ENCODE data around the gene CPTP.

Gene CPTP

GRCh38 chr1:1311107-1312104, 13.2 kb upstream of the CPTP start:
- no peak overlapping the region for H3K4me3 ChIP-seq (ENCODE audit: low read depth, low read length)
- DNase-seq (ENCODE audit: low read depth), result no peak
- no peak for TF ChIP-seq CTCF (conservative IDR thresholded peaks at IDR 0.05; ENCODE audit: low read depth, low read length)

GRCh38 chr1:1312450-1313314, 11.9 kb upstream of the CPTP start:
- H3K4me3 ChIP-seq (ENCODE audit: low read depth, low read length), result no peak overlapping the region

DNA sequence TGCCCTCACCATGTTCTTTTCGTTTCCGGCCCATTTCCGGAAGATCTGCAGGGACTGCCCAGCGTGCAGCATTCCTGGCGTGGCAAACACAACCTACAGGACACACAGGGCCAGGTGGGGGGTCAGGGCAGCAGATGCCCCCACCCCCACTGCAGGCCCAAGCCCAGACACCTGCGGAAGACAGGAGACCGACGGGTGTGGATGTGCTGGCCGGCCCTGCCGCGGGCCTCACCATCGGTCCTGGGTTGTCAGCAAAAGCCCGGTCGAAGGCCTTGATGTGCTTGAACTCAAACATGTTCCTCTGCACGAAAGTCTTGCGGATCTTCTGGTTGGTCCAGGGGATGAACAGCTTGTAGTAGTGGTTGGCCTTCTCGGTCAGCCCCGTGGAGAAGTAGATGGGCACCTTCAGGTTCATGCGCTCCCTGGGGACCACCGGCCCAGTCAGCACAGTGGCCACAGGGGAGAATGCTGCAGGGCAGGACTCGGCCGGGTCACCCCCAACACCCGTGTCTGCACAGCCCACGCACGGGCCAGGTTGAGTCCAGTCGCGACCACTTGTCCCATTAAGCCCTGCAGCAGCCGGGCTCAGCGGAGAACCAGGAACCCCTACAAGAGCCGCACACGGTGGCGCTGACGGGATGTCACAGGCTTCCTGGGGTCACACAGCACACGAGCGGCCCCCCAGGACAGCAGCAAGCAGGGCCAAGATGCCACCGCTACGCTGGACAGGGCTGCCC, 10.9 kb upstream of the CPTP start:
- DNase-seq (ENCODE audit: low read depth), result no peak
- no peak overlapping the region for H3K4me3 ChIP-seq (ENCODE audit: low read depth, low read length)
- no peak for TF ChIP-seq CTCF (conservative IDR thresholded peaks at IDR 0.05; ENCODE audit: low read depth, low read length)

More at GRCh38 chr1:1312450-1313314, 11.9 kb upstream of the CPTP start:
- TF ChIP-seq CTCF (conservative IDR thresholded peaks at IDR 0.05; ENCODE audit: low read depth, low read length), result no peak
- no peak for DNase-seq (ENCODE audit: low read depth)

GRCh38 chr1:1314237-1314586, 10.4 kb upstream of the CPTP start:
- no peak for DNase-seq (ENCODE audit: low read depth)
- TF ChIP-seq CTCF (conservative IDR thresholded peaks at IDR 0.05; ENCODE audit: low read depth, low read length), result no peak

DNA sequence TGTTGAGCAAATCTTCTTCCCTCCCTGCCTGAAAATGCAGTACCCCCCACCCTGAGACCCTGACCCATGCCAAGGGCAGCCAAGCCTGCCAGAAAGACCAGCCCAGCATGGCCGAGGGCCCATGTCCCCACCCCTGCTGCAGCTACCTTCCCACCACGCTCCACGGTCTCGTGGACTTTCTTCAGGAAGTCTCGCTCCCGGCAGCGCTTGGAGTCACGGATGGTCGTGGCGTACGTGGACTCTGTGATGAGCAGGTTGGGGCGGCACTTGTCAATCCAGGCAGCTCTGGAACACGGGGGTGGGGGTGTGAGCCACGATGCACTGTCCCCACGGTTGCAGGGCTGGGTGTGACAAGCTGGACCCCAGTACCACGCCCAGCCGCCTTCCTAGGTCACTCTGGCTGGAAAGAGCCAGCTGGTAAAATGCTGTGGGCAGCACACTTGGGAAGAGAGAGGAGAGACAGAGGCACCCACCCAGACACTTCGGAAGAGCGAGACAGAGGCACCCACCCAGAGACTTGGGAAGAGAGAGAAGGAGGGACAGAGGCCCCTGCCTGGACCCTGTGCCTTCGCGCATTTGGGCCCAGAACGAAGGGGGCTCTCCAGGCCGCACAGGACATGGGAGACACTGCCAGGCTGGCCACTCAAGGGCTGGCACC, 9.8 kb upstream of the CPTP start:
- no peak for DNase-seq (ENCODE audit: low read depth)
- H3K4me3 ChIP-seq (ENCODE audit: low read depth, low read length), result no peak overlapping the region

More at GRCh38 chr1:1314237-1314586, 10.4 kb upstream of the CPTP start:
- no peak overlapping the region for H3K4me3 ChIP-seq (ENCODE audit: low read depth, low read length)

More for the DNA sequence above, 9.8 kb upstream of the CPTP start:
- TF ChIP-seq CTCF (conservative IDR thresholded peaks at IDR 0.05; ENCODE audit: low read depth, low read length), result no peak

All from choroid plexus epithelial cell (primary cell).